A549 (cell line): ENCODE results near the gene PPM1H. TPM values are rescaled to one million over a fixed set of nuclear protein-coding genes. Genes with fewer than 3 reads are reported as not detected.

Experiments
- ATAC-seq, 2 experiments: fragments of 200-7000 bp in 1 of 2; fragments of >200 bp in 1 of 2; cut with Nextera tagmentation in 1 of 2; cut with Tn5 transposase in 1 of 2; 3 replicates each; pipeline versions ENCODE4 v1.8.0 to v1.9.1; 2018 to 2020; ENCODE audit warnings: mild to moderate bottlenecking in 1 of 2, moderate library complexity in 1 of 2
- CTCF ChIA-PET: fragments of 300-600 bp; sonication (Branson Sonifier 250); formaldehyde crosslinking; extraction: SDS; loops from one replicate; lab custom pipeline; 2021; ENCODE audit warnings: antibody characterized with exemption, inconsistent platforms; lab: Yijun Ruan, JAX
- POLR2A ChIA-PET: fragments of 350-600 bp; formaldehyde crosslinking; extraction: SDS; loops from one replicate; lab custom pipeline; 2021; ENCODE audit warnings: antibody characterized with exemption, inconsistent platforms; lab: Yijun Ruan, JAX
- DNase-seq, 2 experiments: peaks; one replicate each; pipeline versions ENCODE4 v3.0.0 to v3.0.0-alpha.2; 2011 to 2016; ENCODE audit warnings: low read depth in 1 of 2, low spot score in 1 of 2
- FAIRE-seq: peaks from 2 replicates; lab custom pipeline; 2011; peaks lifted over from hg19 to GRCh38; lab: Jason Lieb, UNC
- H3K27ac ChIP-seq, 2 experiments: fragments of >200 bp; sonication (Bioruptor Twin); formaldehyde crosslinking; 3 replicates each; pipeline ENCODE4 v1.5.1; 2016 to 2017
- H3K4me1 ChIP-seq: fragments of >200 bp; sonication (Bioruptor Twin); formaldehyde crosslinking; 3 replicates; pipeline ENCODE4 v1.6.1; 2016
- H3K4me2 ChIP-seq: fragments of >200 bp; sonication (Bioruptor Twin); formaldehyde crosslinking; 3 replicates; pipeline ENCODE4 v1.6.1; 2016
- H3K4me3 ChIP-seq: fragments of >200 bp; sonication (Bioruptor Twin); formaldehyde crosslinking; 3 replicates; pipeline ENCODE4 v1.5.1; 2016
- H3K9me3 ChIP-seq: fragments of >200 bp; sonication (Bioruptor Twin); formaldehyde crosslinking; 3 replicates; pipeline ENCODE4 v1.6.1; 2016
- BCL3 ChIP-seq: fragments of >200 bp; sonication (Bioruptor Twin); formaldehyde crosslinking; IDR thresholded peaks from 3 replicates; pipeline ENCODE4 v1.6.1; 2016
- BHLHE40 ChIP-seq: IDR thresholded peaks from 2 replicates; pipeline ENCODE4 v1.6.1; 2012; ENCODE audit warnings: low read depth, low read length, inconsistent platforms
- CTCF ChIP-seq: fragments of >200 bp; sonication (Bioruptor Twin); formaldehyde crosslinking; IDR thresholded peaks from 3 replicates; pipeline ENCODE4 v1.5.1; 2016
- ESRRA ChIP-seq: fragments of 150-350 bp; IDR thresholded peaks from 2 replicates; pipeline ENCODE4 v1.6.1; 2014; ENCODE audit warnings: mild to moderate bottlenecking, low read length, borderline replicate concordance
- GATA3 ChIP-seq: IDR thresholded peaks from 2 replicates; pipeline ENCODE4 v1.6.1; 2012; ENCODE audit warnings: borderline replicate concordance
- HOXB5 ChIP-seq: fragments of 250-450 bp; sonication (Bioruptor Pico); IDR thresholded peaks from 2 replicates; pipeline ENCODE4 v1.5.0; 2020; ENCODE audit warnings: mild to moderate bottlenecking, moderate library complexity
- JUN ChIP-seq, 2 experiments: fragments of >200 bp; sonication (Bioruptor Twin); formaldehyde crosslinking; IDR thresholded peaks; 2 replicates in 1 of 2; 3 replicates in 1 of 2; pipeline ENCODE4 v1.6.1; 2016 to 2017
- KDM1A ChIP-seq: fragments of 200-600 bp; sonication (generic); IDR thresholded peaks from 2 replicates; pipeline ENCODE4 v1.6.1; 2016; ENCODE audit warnings: low read depth, mild to moderate bottlenecking
- MYC ChIP-seq: IDR thresholded peaks from 2 replicates; pipeline ENCODE4 v1.6.1; 2012; ENCODE audit warnings: mild to moderate bottlenecking, inconsistent platforms, low read length, improper control_type of control experiment, borderline replicate concordance
- PBX3 ChIP-seq: IDR thresholded peaks from 2 replicates; pipeline ENCODE4 v1.6.1; 2012
- RARB ChIP-seq: fragments of 250-450 bp; sonication (Bioruptor Pico); IDR thresholded peaks from 2 replicates; pipeline ENCODE4 v1.8.0; 2021; ENCODE audit warnings: mild to moderate bottlenecking, moderate library complexity
- RCOR1 ChIP-seq: fragments of 150-350 bp; IDR thresholded peaks from 2 replicates; pipeline ENCODE4 v1.6.1; 2014; ENCODE audit warnings: antibody characterized with exemption, low read length, low read depth
- REST ChIP-seq: fragments of 200-600 bp; sonication (generic); IDR thresholded peaks from 2 replicates; pipeline ENCODE4 v1.6.1; 2016; ENCODE audit warnings: antibody characterized with exemption, mild to moderate bottlenecking, moderate library complexity
- SMC3 ChIP-seq: fragments of >200 bp; sonication (Bioruptor Twin); formaldehyde crosslinking; IDR thresholded peaks from 3 replicates; pipeline ENCODE4 v1.6.1; 2018; ENCODE audit warnings: inconsistent platforms
- SREBF2 ChIP-seq: fragments of 450-650 bp; IDR thresholded peaks from 2 replicates; pipeline ENCODE4 v1.6.1; 2014; ENCODE audit warnings: mild to moderate bottlenecking, moderate library complexity
- TFCP2L1 ChIP-seq: fragments of 250-450 bp; sonication (Bioruptor Pico); IDR thresholded peaks from 2 replicates; pipeline ENCODE4 v1.5.0; 2021; ENCODE audit warnings: mild to moderate bottlenecking
- TP53 ChIP-seq: fragments of 250-450 bp; sonication (Bioruptor Pico); IDR thresholded peaks from 2 replicates; pipeline ENCODE4 v1.5.0; 2021; ENCODE audit warnings: mild to moderate bottlenecking, moderate library complexity
- ZNF302 ChIP-seq: fragments of 250-450 bp; sonication (Bioruptor Pico); IDR thresholded peaks from 2 replicates; pipeline ENCODE4 v1.9.0; 2021; ENCODE audit warnings: inconsistent platforms, mild to moderate bottlenecking, moderate library complexity
- ZSCAN20 ChIP-seq: fragments of 250-450 bp; sonication (Bioruptor Pico); IDR thresholded peaks from 2 replicates; pipeline ENCODE4 v1.8.0; 2022; ENCODE audit warnings: mild to moderate bottlenecking, moderate library complexity
- WGBS: methylation state at CpG from one replicate; pipeline ENCODE4 v1.1.6; 2017; ENCODE audit errors: missing lambda C conversion rate; 5-methylcytosine and 5-hydroxymethylcytosine counted together
- polyA plus RNA-seq, 4 experiments: library from polyadenylated mRNA; depleted of rRNA in 3 of 4; stranded (reverse); fragments of >200 nt; fragmentation: RNase III in 1 of 4; extraction: RNeasy Plus Mini Kit Qiagen cat#74134 plus additional on column Dnase treatment in 1 of 4; gene quantifications; 2 replicates in 3 of 4; 3 replicates in 1 of 4; pipeline ENCODE4 v1.2.3, GENCODE V29; 2011 to 2017

Gene PPM1H
- polyA plus RNA-seq, 2 of the 4 experiments (the other 2 are of a cell fraction), result 7.8 TPM

GRCh38 chr12:62898526-62898925 is 36.4 kb downstream of the PPM1H start:
- DNase-seq (no peak), FAIRE-seq (no peak), ATAC-seq (no peak)
- Histone ChIP-seq H3K4me3 (no peak overlapping the region), H3K4me1 (no peaks in the 10 kb centered on the region), H3K27ac (no peak overlapping the region), H3K4me2 (no peak overlapping the region), H3K9me3 (no peaks in the 10 kb centered on the region)
- ChIA-PET POLR2A (no interaction called here), CTCF (interaction anchor here (0.6 to 1.0 kb wide), 2 partner anchors 10 to 35 kb away, joined by 3 read pairs; no protein-coding TSS in a partner anchor)
- WGBS, result 85% methylated on average over 2 of the region's 2 CpGs
- TF ChIP-seq KDM1A, result no peak
- no peak for TF ChIP-seq TP53 (CRISPR knock-in tag)
- no peak for TF ChIP-seq SMC3
- TF ChIP-seq RCOR1, result no peak
- no peak for TF ChIP-seq MYC
- TF ChIP-seq GATA3, result no peak
- TF ChIP-seq PBX3, result no peak
- no peak for TF ChIP-seq TFCP2L1 (CRISPR knock-in tag)
- no peak for TF ChIP-seq REST
- no peak for TF ChIP-seq BHLHE40

- no peak for TF ChIP-seq JUN (IDR thresholded peaks at IDR 0.05)
- WGBS, result 76% methylated on average over 2 of the region's 2 CpGs
- FAIRE-seq, result no peak
Observed at GRCh38 chr12:62895351-62895877, 39.5 kb downstream of the PPM1H start.

GRCh38 chr12:62893276-62893675 is 41.7 kb downstream of the PPM1H start:
- FAIRE-seq (no peak), ATAC-seq (no peak), DNase-seq (no peak)
- CTCF ChIA-PET, result interaction anchor here (0.6 to 1.6 kb wide), 3 partner anchors 11 to 416 kb away, joined by 3 to 5 read pairs (median 4); no protein-coding TSS in a partner anchor
- H3K27ac ChIP-seq, result no peak overlapping the region
- H3K9me3 ChIP-seq, result no peaks in the 10 kb centered on the region
- POLR2A ChIA-PET, result no interaction called here
- TF ChIP-seq RCOR1 (no peak), MYC (no peak), ZSCAN20 (CRISPR knock-in tag) (no peak), BCL3 (no peak), ZNF302 (CRISPR knock-in tag) (no peak), HOXB5 (CRISPR knock-in tag) (no peak), CTCF (no peak), ESRRA (no peak), RARB (CRISPR knock-in tag) (no peak), SREBF2 (no peak)
- peaks cover 19% of the 10 kb centered on the region for H3K4me1 ChIP-seq
- H3K4me3 ChIP-seq, result no peak overlapping the region
- 100% methylated on average over 1 of the region's 1 CpG for WGBS
- no peak overlapping the region for H3K4me2 ChIP-seq

More at GRCh38 chr12:62895351-62895877, 39.5 kb downstream of the PPM1H start:
- Histone ChIP-seq H3K9me3 (no peaks in the 10 kb centered on the region), H3K4me2 (no peak overlapping the region), H3K27ac (no peak overlapping the region), H3K4me3 (no peak overlapping the region), H3K4me1 (peaks cover 19% of the 10 kb centered on the region)
- ATAC-seq (no peak), DNase-seq (no peak)
- ChIA-PET CTCF (no interaction called here), POLR2A (no interaction called here)
